Nephron progenitor cell (in vitro differentiated cells): ENCODE results near the gene NBAS.
A peak's percentile ranks its signal among the peaks of the same experiment; 100 is the strongest.

ENCODE experiments used
- DNase-seq: peaks from one replicate; pipeline ENCODE4 v3.0.0; 2021
- H3K27ac Mint-ChIP-seq: 2 replicates; pipeline ENCODE4 v1.8.0; 2021; ENCODE audit warnings: mild to moderate bottlenecking, moderate library complexity, mixed read lengths
- H3K27me3 Mint-ChIP-seq: 2 replicates; pipeline ENCODE4 v1.8.0; 2021; ENCODE audit warnings: mild to moderate bottlenecking, low read depth, mixed read lengths; ENCODE audit not compliant: poor library complexity
- H3K36me3 Mint-ChIP-seq: 2 replicates; pipeline ENCODE4 v1.8.0; 2021; ENCODE audit warnings: low read depth, mixed read lengths
- H3K4me1 Mint-ChIP-seq: 2 replicates; pipeline ENCODE4 v1.8.0; 2021; ENCODE audit warnings: mixed read lengths
- H3K4me3 Mint-ChIP-seq: 2 replicates; pipeline ENCODE4 v1.8.0; 2021; ENCODE audit warnings: mild to moderate bottlenecking, moderate library complexity, mixed read lengths
- H3K9me3 Mint-ChIP-seq: 2 replicates; pipeline ENCODE4 v1.8.0; 2021; ENCODE audit warnings: mild to moderate bottlenecking, moderate library complexity, mixed read lengths
- CTCF ChIP-seq: fragments of 200-600 bp; sonication (generic); IDR thresholded peaks from 2 replicates; pipeline ENCODE4 v1.5.0; 2021; ENCODE audit warnings: antibody characterized with exemption

Gene NBAS

GRCh38 chr2:15134957-15135356, 426.2 kb downstream of the NBAS start:
- Mint-ChIP-seq H3K4me3 (no peak overlapping the region), H3K9me3 (peaks cover 28% of the 10 kb centered on the region)

GRCh38 chr2:15133461-15133860, 427.7 kb downstream of the NBAS start:
- H3K9me3 Mint-ChIP-seq = peaks cover 25% of the 10 kb centered on the region
- H3K27ac Mint-ChIP-seq = no peak overlapping the region
- H3K4me1 Mint-ChIP-seq = peaks cover 29% of the 10 kb centered on the region
- no peak for TF ChIP-seq CTCF
- peaks cover 5% of the 10 kb centered on the region for H3K27me3 Mint-ChIP-seq
- H3K36me3 Mint-ChIP-seq = peaks cover 23% of the 10 kb centered on the region
- H3K4me3 Mint-ChIP-seq = no peak overlapping the region
- DNase-seq = no peak

More at GRCh38 chr2:15134957-15135356, 426.2 kb downstream of the NBAS start:
- TF ChIP-seq CTCF = no peak
- H3K27me3 Mint-ChIP-seq = no peaks in the 10 kb centered on the region
- DNase-seq = no peak
- H3K36me3 Mint-ChIP-seq = peaks cover 23% of the 10 kb centered on the region
- H3K27ac Mint-ChIP-seq = no peak overlapping the region
- peaks cover 18% of the 10 kb centered on the region for H3K4me1 Mint-ChIP-seq

GRCh38 chr2:15128846-15129245, 432.3 kb downstream of the NBAS start:
- peaks cover 37% of the 10 kb centered on the region for H3K9me3 Mint-ChIP-seq
- no peak overlapping the region for H3K4me3 Mint-ChIP-seq
- no peak for DNase-seq
- TF ChIP-seq CTCF = no peak
- peak overlapping the region; percentile 35 for H3K27ac Mint-ChIP-seq
- H3K4me1 Mint-ChIP-seq = peaks cover 39% of the 10 kb centered on the region
- peaks cover 5% of the 10 kb centered on the region for H3K27me3 Mint-ChIP-seq
- H3K36me3 Mint-ChIP-seq = peaks cover 27% of the 10 kb centered on the region

- no peak overlapping the region for H3K4me3 Mint-ChIP-seq
- peaks cover 31% of the 10 kb centered on the region for H3K36me3 Mint-ChIP-seq
- peaks cover 39% of the 10 kb centered on the region for H3K4me1 Mint-ChIP-seq
- peaks cover 5% of the 10 kb centered on the region for H3K27me3 Mint-ChIP-seq
- TF ChIP-seq CTCF = no peak
- DNase-seq = no peak
- peak overlapping the region; percentile 93 for H3K27ac Mint-ChIP-seq
- H3K9me3 Mint-ChIP-seq = peaks cover 41% of the 10 kb centered on the region
Observed at GRCh38 chr2:15127876-15128275, 433.3 kb downstream of the NBAS start.

- DNase-seq = no peak
- H3K27me3 Mint-ChIP-seq = peaks cover 5% of the 10 kb centered on the region
- H3K9me3 Mint-ChIP-seq = peaks cover 44% of the 10 kb centered on the region
- peaks cover 31% of the 10 kb centered on the region for H3K36me3 Mint-ChIP-seq
- peaks cover 39% of the 10 kb centered on the region for H3K4me1 Mint-ChIP-seq
- peak overlapping the region; percentile 93 for H3K27ac Mint-ChIP-seq
- TF ChIP-seq CTCF = no peak
- H3K4me3 Mint-ChIP-seq = peak overlapping the region; percentile 56
Observed at GRCh38 chr2:15127301-15127700, 433.8 kb downstream of the NBAS start.

- H3K36me3 Mint-ChIP-seq = peaks cover 32% of the 10 kb centered on the region
- no peak overlapping the region for H3K4me3 Mint-ChIP-seq
- H3K4me1 Mint-ChIP-seq = peaks cover 39% of the 10 kb centered on the region
- DNase-seq = no peak
- no peak for TF ChIP-seq CTCF
- H3K27ac Mint-ChIP-seq = peak overlapping the region; percentile 77
- H3K27me3 Mint-ChIP-seq = peaks cover 5% of the 10 kb centered on the region
- peaks cover 46% of the 10 kb centered on the region for H3K9me3 Mint-ChIP-seq
Observed at GRCh38 chr2:15126373-15126772, 434.8 kb downstream of the NBAS start.
